ENCODE results near the gene MAS1. TPM values are rescaled to one million over a fixed set of nuclear protein-coding genes. Genes with fewer than 3 reads are reported as not detected.

Gene MAS1
- total RNA-seq, 1 experiment from 2014 or later, result 0.04 TPM

Other genes starting within 250 kb of the MAS1 start
- gene SOD2, start 197.7 kb upstream of the MAS1 start, total RNA-seq (2014; rRNA removed; shearing (Covaris generic)), result 123 and 137 TPM in 2 replicates
- gene WTAP, start 163.5 kb upstream of the MAS1 start, total RNA-seq (2014; rRNA removed; shearing (Covaris generic)), result 183 and 196 TPM in 2 replicates
- 78.8 and 88.6 TPM in 2 replicates for gene ACAT2, start 128.9 kb upstream of the MAS1 start, total RNA-seq (2014; rRNA removed; shearing (Covaris generic))
- 519 and 538 TPM in 2 replicates for gene TCP1, start 101.4 kb upstream of the MAS1 start, total RNA-seq (2014; rRNA removed; shearing (Covaris generic))
- 136 and 137 TPM in 2 replicates for gene MRPL18, start 100.5 kb upstream of the MAS1 start, total RNA-seq (2014; rRNA removed; shearing (Covaris generic))
- not detected in 2 replicates for gene PNLDC1, start 90.7 kb upstream of the MAS1 start, total RNA-seq (2014; rRNA removed; shearing (Covaris generic))
- 109 and 112 TPM in 2 replicates for gene IGF2R, start 78.1 kb downstream of the MAS1 start, total RNA-seq (2014; rRNA removed; shearing (Covaris generic))
- gene SLC22A1, start 230.8 kb downstream of the MAS1 start, total RNA-seq (2014; rRNA removed; shearing (Covaris generic)), result 0.20 and 0.49 TPM in 2 replicates